Measurements from ENCODE around the gene TSPAN9. TPM values are rescaled to one million over a fixed set of nuclear protein-coding genes. Genes with fewer than 3 reads are reported as not detected.

The TSPAN9 gene
- total and polyA plus RNA-seq, 3 donors from 2014 or later, result 14.2 to 23.5 (median 19.8) TPM

GRCh38 chr12:3173008-3173553 is 95.9 kb downstream of the TSPAN9 start:
- H3K4me3 ChIP-seq, result no peak overlapping the region
- intact Hi-C loops (cut with DNase I; ENCODE audit: low total_unique reads), result no loop called here
- H3K27ac ChIP-seq, result no peak overlapping the region
- TF ChIP-seq POLR2A (IDR thresholded peaks at IDR 0.05) (no peak), CTCF (IDR thresholded peaks at IDR 0.05) (no peak)
- 85 to 89% methylated on average over 13 to 14 of the region's 14 CpGs for WGBS, 2 donors
- no peaks in the 10 kb centered on the region for H3K27me3 ChIP-seq
- no peaks in the 10 kb centered on the region for H3K36me3 ChIP-seq (ENCODE audit: low read depth, missing control alignments)
- H3K9me3 ChIP-seq, result no peaks in the 10 kb centered on the region
- no peaks in the 10 kb centered on the region for H3K4me1 ChIP-seq
- DNase-seq, result no peak

GRCh38 chr12:3173912-3174311 is 96.7 kb downstream of the TSPAN9 start:
- 83 to 91% methylated on average over 5 of the region's 5 CpGs for WGBS, 2 donors
- Histone ChIP-seq H3K4me1 (no peaks in the 10 kb centered on the region), H3K4me3 (no peak overlapping the region), H3K36me3 (ENCODE audit: low read depth, missing control alignments) (no peaks in the 10 kb centered on the region), H3K9me3 (no peaks in the 10 kb centered on the region), H3K27ac (no peak overlapping the region), H3K27me3 (no peaks in the 10 kb centered on the region)
- TF ChIP-seq CTCF (IDR thresholded peaks at IDR 0.05), result no peak
- no peak for TF ChIP-seq POLR2A (IDR thresholded peaks at IDR 0.05)
- no peak for DNase-seq
- intact Hi-C loops (cut with DNase I; ENCODE audit: low total_unique reads), result no loop called here

DNA sequence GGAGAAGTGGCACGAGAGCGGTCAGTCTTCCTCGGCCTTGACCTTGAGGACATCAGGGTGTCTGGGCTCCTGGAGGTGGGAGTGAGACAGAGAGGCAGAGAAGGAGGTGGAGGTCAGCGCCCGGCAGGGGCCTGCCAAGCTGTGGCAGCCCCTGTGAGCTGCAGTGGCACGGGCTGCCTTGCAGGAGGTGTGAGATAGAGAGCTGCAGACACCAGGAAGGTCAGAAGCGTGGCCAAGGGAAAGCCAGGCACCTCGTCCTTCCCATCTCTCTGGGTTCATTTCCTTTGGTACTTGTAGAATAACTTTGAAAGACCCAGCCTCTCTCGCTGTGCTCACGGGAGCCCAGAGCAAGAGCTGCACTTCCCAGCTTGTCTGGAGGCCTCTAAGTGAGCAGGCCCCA is 98.1 kb downstream of the TSPAN9 start:
- intact Hi-C loops (cut with DNase I; ENCODE audit: low total_unique reads), result no loop called here
- no peaks in the 10 kb centered on the region for H3K36me3 ChIP-seq (ENCODE audit: low read depth, missing control alignments)
- no peaks in the 10 kb centered on the region for H3K27me3 ChIP-seq
- no peak for DNase-seq
- H3K4me3 ChIP-seq, result no peak overlapping the region
- H3K27ac ChIP-seq, result no peak overlapping the region
- no peaks in the 10 kb centered on the region for H3K9me3 ChIP-seq
- WGBS, 2 donors, result 65 to 74% methylated on average over 10 of the region's 10 CpGs
- no peak for TF ChIP-seq POLR2A (IDR thresholded peaks at IDR 0.05)
- no peak for TF ChIP-seq CTCF (IDR thresholded peaks at IDR 0.05)
- no peaks in the 10 kb centered on the region for H3K4me1 ChIP-seq

DNA sequence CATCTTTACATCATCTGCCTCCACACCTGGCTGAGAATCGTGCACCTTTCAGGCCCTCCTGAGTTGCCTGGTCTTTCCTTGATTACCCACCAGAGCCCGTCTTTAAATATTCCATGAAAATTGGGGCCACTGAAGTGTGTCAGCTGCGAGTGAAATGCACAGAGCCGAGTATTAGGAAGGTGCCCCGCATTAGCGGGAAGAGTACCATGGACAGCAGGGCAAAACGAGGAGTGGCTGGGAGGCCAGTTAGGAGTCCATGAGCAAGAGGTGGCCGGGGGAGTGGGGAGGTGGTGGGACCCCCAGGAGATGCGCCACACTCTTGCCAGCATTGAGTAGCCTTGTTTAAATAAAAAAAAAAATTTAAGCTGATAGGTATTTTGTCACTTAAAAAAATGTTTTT is 99.6 kb downstream of the TSPAN9 start:
- TF ChIP-seq POLR2A (IDR thresholded peaks at IDR 0.05), result no peak
- H3K27me3 ChIP-seq, result no peaks in the 10 kb centered on the region
- no peak overlapping the region for H3K4me3 ChIP-seq
- H3K9me3 ChIP-seq, result no peaks in the 10 kb centered on the region
- intact Hi-C loops (cut with DNase I; ENCODE audit: low total_unique reads), result no loop called here
- no peaks in the 10 kb centered on the region for H3K4me1 ChIP-seq
- no peak overlapping the region for H3K27ac ChIP-seq
- no peaks in the 10 kb centered on the region for H3K36me3 ChIP-seq (ENCODE audit: low read depth, missing control alignments)
- 93 to 96% methylated on average over 9 of the region's 9 CpGs for WGBS, 2 donors
- no peak for DNase-seq

DNA sequence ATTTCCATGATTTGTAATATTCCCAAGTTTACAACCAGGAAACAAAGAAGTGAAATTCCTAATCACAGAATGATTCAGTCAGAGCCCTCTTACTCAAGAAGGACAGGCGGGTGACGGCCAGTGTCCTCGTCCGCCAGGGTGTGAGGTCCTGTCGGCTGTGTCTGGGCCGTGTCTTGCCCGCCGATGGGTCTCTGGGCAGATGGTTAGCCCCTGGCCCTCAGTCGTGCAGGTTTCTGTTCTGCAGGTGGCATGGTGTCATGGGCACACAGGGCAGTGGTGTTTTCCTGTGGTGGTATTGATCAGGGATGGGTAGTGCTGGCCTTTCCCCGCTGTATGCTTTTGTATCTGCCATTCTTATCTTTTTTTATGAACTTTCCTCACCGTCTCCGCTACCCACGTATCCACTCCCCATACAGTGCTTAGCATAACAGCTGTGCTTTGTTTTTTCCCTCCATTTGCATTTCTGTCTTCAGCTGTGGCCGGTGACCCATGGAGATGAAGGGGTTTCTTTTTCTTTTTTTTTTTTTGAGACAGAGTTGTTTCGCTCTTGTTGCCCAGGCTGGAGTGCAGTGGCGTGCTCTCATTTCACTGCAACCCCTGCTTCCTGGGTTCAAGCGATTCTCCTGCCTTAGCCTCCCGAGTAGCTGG is 100.7 kb downstream of the TSPAN9 start:
- 88% methylated on average over 18 of the region's 18 CpGs for WGBS, 2 donors
- H3K4me1 ChIP-seq, result no peaks in the 10 kb centered on the region
- H3K9me3 ChIP-seq, result no peaks in the 10 kb centered on the region
- DNase-seq, result no peak
- H3K4me3 ChIP-seq, result no peak overlapping the region
- no peaks in the 10 kb centered on the region for H3K36me3 ChIP-seq (ENCODE audit: low read depth, missing control alignments)
- no peak overlapping the region for H3K27ac ChIP-seq
- TF ChIP-seq CTCF (IDR thresholded peaks at IDR 0.05), result no peak
- no peak for TF ChIP-seq POLR2A (IDR thresholded peaks at IDR 0.05)
- no peaks in the 10 kb centered on the region for H3K27me3 ChIP-seq
- intact Hi-C loops (cut with DNase I; ENCODE audit: low total_unique reads), result no loop called here

All from testis (tissue), 3 donors.